K562 (cell line): Measurements from ENCODE around the gene ABCA7. TPM values are rescaled to one million over a fixed set of nuclear protein-coding genes. Genes with fewer than 3 reads are reported as not detected.

Experiments used
- ARID2 ChIP-seq: fragments of 450-650 bp; IDR thresholded peaks from 2 replicates; pipeline ENCODE4 v1.6.1; 2017; ENCODE audit warnings: antibody characterized with exemption, mild to moderate bottlenecking
- BCL6 ChIP-seq: fragments of 250-450 bp; sonication (Bioruptor Pico); IDR thresholded peaks from 2 replicates; pipeline ENCODE4 v1.4.0; 2020
- CHD1 ChIP-seq: fragments of 200-600 bp; sonication (generic); IDR thresholded peaks from one replicate; pipeline ENCODE4 v1.6.1; 2012; ENCODE audit warnings: mild to moderate bottlenecking, moderate library complexity, low read length, inconsistent platforms
- ESRRB ChIP-seq: fragments of 250-450 bp; sonication (Bioruptor Pico); IDR thresholded peaks from 2 replicates; pipeline ENCODE4 v1.5.0; 2020; ENCODE audit warnings: mild to moderate bottlenecking, moderate library complexity, borderline replicate concordance
- KLF13 ChIP-seq: fragments of 450-650 bp; IDR thresholded peaks from 2 replicates; pipeline ENCODE4 v1.6.1; 2016; ENCODE audit warnings: missing genetic modification characterization, low read depth, mild to moderate bottlenecking, missing compliant biosample characterization, moderate library complexity, borderline replicate concordance
- MTA3 ChIP-seq: fragments of 450-650 bp; formaldehyde crosslinking; IDR thresholded peaks from 2 replicates; pipeline ENCODE4 v1.6.1; 2017; ENCODE audit warnings: mild to moderate bottlenecking, borderline replicate concordance
- SMARCE1 ChIP-seq: fragments of 450-650 bp; IDR thresholded peaks from 2 replicates; pipeline ENCODE4 v1.7.1; 2016; ENCODE audit warnings: mild to moderate bottlenecking
- SMC3 ChIP-seq: conservative IDR thresholded peaks from 2 replicates; pipeline ENCODE4 v1.6.1; 2011; ENCODE audit warnings: low read depth, low read length, improper control_type of control experiment; ENCODE audit not compliant: insufficient read depth
- TCF3 ChIP-seq: sonication (generic); formaldehyde crosslinking; IDR thresholded peaks from 2 replicates; pipeline ENCODE4 v1.4.0; 2020; ENCODE audit warnings: mild to moderate bottlenecking, missing genetic modification reagents
- ZBTB8A ChIP-seq: fragments of 450-650 bp; IDR thresholded peaks from 2 replicates; pipeline ENCODE4 v1.6.1; 2018; ENCODE audit warnings: mild to moderate bottlenecking, moderate library complexity; ENCODE audit not compliant: partially characterized antibody
- ZNF76 ChIP-seq: fragments of 250-450 bp; sonication (Bioruptor Pico); IDR thresholded peaks from 2 replicates; pipeline ENCODE4 v1.4.0; 2020; ENCODE audit warnings: mild to moderate bottlenecking, moderate library complexity, borderline replicate concordance
- polyA plus RNA-seq, 8 experiments: library from polyadenylated mRNA; depleted of rRNA in 4 of 8; stranded (reverse) in 5 of 8; unstranded in 3 of 8; fragments of >200 nt; fragmentation: Nextera tagmentation in 2 of 8; fragmentation: Illumina TruSeq in 1 of 8; extraction: Ambion mirVana in 2 of 8; extraction: Trizol in 1 of 8; gene quantifications; 2 replicates each; pipeline versions ENCODE4 v1.2.1 to v1.2.3, GENCODE V29; 2011 to 2014; ENCODE audit warnings: inconsistent platforms in 1 of 8, missing spikeins in 1 of 8
- total RNA-seq, 7 experiments: library from RNA; depleted of rRNA in 6 of 7; stranded (reverse); fragments of >200 nt in 6 of 7; fragmentation: Illumina TruSeq in 2 of 7; extraction: Trizol in 2 of 7; gene quantifications; 2 replicates each; pipeline versions ENCODE4 v1.2.1 to v1.2.3, GENCODE V29; 2011 to 2021; ENCODE audit warnings: low replicate concordance in 1 of 7
- TF ChIP-seq, protein P1 (sequence below): sonication (generic); formaldehyde crosslinking; IDR thresholded peaks from 2 replicates; pipeline ENCODE4 v1.4.0; 2020; ENCODE audit warnings: mild to moderate bottlenecking, missing genetic modification reagents
- TF ChIP-seq, protein P2 (sequence below): fragments of 250-450 bp; sonication (Bioruptor Pico); IDR thresholded peaks from 2 replicates; pipeline ENCODE4 v1.5.0; 2021; ENCODE audit warnings: mild to moderate bottlenecking, borderline replicate concordance
- TF ChIP-seq, protein P3 (sequence below): sonication (generic); formaldehyde crosslinking; IDR thresholded peaks from 2 replicates; pipeline ENCODE4 v1.8.1; 2023; ENCODE audit warnings: mild to moderate bottlenecking, missing genetic modification reagents
- TF ChIP-seq, protein P4 (sequence below): fragments of 250-450 bp; sonication (Bioruptor Pico); IDR thresholded peaks from 2 replicates; pipeline ENCODE4 v1.8.0; 2021; ENCODE audit warnings: moderate library complexity, mild to moderate bottlenecking, inconsistent platforms
- TF ChIP-seq, protein P5 (sequence below): sonication (generic); formaldehyde crosslinking; IDR thresholded peaks from 2 replicates; pipeline ENCODE4 v1.8.1; 2023; ENCODE audit warnings: mild to moderate bottlenecking, missing genetic modification reagents
- TF ChIP-seq, protein P6 (sequence below): fragments of 450-650 bp; formaldehyde crosslinking; IDR thresholded peaks from 2 replicates; pipeline ENCODE4 v1.4.0; 2020; ENCODE audit warnings: mild to moderate bottlenecking

Gene ABCA7
- total and polyA plus RNA-seq, 9 of the 15 experiments (the other 6 are each of a cell fraction or from before 2014, with no cell fraction given), result 2.3 to 96.1 (median 31.2) TPM

DNA sequence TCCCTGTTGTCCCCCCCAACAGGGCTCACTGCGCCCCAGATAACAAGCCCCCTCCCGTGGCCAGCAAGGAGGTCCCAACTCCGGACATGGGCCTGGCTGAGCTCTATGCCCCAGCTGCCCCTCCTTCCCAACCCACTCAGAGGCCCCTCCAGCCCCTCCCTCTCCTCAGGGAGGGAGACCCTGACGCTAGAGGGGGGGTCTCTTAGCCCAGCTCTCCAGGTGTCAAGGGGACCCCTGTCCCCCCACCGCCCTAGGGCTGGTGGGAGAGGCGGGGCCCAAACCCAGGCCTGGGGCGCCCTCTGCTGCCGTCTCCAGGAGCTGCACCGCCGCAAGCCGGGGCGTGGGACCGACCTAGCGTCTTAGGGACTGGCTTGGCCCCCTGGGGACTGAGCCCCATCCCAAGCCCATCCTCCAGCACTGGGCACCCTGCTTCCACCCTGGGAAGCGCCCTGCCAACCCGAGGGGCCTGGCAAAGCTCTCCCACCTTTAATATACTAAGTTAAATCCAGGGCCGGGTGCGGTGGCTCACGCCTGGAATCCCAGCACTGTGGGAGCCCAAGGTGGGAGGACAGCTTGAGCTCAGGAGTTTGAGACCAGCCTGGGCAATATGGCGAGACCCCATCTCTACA is 38.3 kb upstream of the ABCA7 start (continued):
- TF ChIP-seq, protein P1, sequence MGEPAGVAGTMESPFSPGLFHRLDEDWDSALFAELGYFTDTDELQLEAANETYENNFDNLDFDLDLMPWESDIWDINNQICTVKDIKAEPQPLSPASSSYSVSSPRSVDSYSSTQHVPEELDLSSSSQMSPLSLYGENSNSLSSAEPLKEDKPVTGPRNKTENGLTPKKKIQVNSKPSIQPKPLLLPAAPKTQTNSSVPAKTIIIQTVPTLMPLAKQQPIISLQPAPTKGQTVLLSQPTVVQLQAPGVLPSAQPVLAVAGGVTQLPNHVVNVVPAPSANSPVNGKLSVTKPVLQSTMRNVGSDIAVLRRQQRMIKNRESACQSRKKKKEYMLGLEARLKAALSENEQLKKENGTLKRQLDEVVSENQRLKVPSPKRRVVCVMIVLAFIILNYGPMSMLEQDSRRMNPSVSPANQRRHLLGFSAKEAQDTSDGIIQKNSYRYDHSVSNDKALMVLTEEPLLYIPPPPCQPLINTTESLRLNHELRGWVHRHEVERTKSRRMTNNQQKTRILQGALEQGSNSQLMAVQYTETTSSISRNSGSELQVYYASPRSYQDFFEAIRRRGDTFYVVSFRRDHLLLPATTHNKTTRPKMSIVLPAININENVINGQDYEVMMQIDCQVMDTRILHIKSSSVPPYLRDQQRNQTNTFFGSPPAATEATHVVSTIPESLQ, result no peak
- TF ChIP-seq, protein P2, sequence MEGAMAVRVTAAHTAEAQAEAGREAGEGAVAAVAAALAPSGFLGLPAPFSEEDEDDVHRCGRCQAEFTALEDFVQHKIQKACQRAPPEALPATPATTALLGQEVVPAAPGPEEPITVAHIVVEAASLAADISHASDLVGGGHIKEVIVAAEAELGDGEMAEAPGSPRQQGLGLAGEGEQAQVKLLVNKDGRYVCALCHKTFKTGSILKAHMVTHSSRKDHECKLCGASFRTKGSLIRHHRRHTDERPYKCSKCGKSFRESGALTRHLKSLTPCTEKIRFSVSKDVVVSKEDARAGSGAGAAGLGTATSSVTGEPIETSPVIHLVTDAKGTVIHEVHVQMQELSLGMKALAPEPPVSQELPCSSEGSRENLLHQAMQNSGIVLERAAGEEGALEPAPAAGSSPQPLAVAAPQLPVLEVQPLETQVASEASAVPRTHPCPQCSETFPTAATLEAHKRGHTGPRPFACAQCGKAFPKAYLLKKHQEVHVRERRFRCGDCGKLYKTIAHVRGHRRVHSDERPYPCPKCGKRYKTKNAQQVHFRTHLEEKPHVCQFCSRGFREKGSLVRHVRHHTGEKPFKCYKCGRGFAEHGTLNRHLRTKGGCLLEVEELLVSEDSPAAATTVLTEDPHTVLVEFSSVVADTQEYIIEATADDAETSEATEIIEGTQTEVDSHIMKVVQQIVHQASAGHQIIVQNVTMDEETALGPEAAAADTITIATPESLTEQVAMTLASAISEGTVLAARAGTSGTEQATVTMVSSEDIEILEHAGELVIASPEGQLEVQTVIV, result no peak
- TF ChIP-seq TCF3 (CRISPR knock-in tag) (no peak), CHD1 (no peak), ZBTB8A (no peak), SMC3 (peak; percentile 87), ZNF76 (CRISPR knock-in tag) (no peak), KLF13 (tag) (no peak), ARID2 (peak; percentile 61; the same call in 1 of the 2 replicates), SMARCE1 (no peak), MTA3 (0 out of 2 replicates have a peak, but pooled peaks have one; percentile 69), ESRRB (no peak), BCL6 (no peak)
- TF ChIP-seq, protein P3, sequence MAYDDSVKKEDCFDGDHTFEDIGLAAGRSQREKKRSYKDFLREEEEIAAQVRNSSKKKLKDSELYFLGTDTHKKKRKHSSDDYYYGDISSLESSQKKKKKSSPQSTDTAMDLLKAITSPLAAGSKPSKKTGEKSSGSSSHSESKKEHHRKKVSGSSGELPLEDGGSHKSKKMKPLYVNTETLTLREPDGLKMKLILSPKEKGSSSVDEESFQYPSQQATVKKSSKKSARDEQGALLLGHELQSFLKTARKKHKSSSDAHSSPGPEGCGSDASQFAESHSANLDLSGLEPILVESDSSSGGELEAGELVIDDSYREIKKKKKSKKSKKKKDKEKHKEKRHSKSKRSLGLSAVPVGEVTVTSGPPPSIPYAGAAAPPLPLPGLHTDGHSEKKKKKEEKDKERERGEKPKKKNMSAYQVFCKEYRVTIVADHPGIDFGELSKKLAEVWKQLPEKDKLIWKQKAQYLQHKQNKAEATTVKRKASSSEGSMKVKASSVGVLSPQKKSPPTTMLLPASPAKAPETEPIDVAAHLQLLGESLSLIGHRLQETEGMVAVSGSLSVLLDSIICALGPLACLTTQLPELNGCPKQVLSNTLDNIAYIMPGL, result no peak
- TF ChIP-seq, protein P4, sequence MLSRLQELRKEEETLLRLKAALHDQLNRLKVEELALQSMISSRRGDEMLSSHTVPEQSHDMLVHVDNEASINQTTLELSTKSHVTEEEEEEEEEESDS (CRISPR knock-in tag), result no peak
- TF ChIP-seq, protein P5, sequence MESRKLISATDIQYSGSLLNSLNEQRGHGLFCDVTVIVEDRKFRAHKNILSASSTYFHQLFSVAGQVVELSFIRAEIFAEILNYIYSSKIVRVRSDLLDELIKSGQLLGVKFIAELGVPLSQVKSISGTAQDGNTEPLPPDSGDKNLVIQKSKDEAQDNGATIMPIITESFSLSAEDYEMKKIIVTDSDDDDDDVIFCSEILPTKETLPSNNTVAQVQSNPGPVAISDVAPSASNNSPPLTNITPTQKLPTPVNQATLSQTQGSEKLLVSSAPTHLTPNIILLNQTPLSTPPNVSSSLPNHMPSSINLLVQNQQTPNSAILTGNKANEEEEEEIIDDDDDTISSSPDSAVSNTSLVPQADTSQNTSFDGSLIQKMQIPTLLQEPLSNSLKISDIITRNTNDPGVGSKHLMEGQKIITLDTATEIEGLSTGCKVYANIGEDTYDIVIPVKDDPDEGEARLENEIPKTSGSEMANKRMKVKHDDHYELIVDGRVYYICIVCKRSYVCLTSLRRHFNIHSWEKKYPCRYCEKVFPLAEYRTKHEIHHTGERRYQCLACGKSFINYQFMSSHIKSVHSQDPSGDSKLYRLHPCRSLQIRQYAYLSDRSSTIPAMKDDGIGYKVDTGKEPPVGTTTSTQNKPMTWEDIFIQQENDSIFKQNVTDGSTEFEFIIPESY, result peak; percentile 69
- TF ChIP-seq, protein P6, sequence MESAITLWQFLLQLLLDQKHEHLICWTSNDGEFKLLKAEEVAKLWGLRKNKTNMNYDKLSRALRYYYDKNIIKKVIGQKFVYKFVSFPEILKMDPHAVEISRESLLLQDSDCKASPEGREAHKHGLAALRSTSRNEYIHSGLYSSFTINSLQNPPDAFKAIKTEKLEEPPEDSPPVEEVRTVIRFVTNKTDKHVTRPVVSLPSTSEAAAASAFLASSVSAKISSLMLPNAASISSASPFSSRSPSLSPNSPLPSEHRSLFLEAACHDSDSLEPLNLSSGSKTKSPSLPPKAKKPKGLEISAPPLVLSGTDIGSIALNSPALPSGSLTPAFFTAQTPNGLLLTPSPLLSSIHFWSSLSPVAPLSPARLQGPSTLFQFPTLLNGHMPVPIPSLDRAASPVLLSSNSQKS (CRISPR knock-in tag), result no peak
